ENCODE measurements around the gene NREP. TPM values are rescaled to one million over a fixed set of nuclear protein-coding genes. Genes with fewer than 3 reads are reported as not detected.

NREP gene
- total RNA-seq, 1 donor from 2014 or later = 6.1 TPM

GRCh38 chr5:111704452-111705085 lies 52.4 kb downstream of the NREP start:
- DNase-seq (ENCODE audit: extremely low spot score in 2 of 2) = no peak
- intact Hi-C loops (cut with DNase I) = no loop called here
- H3K4me3 ChIP-seq = no peak overlapping the region
- no peak overlapping the region for H3K27ac ChIP-seq
- no peaks in the 10 kb centered on the region for H3K9me3 ChIP-seq
- no peak for TF ChIP-seq POLR2AphosphoS5 (IDR thresholded peaks at IDR 0.05; ENCODE audit: insufficient read depth in 1 of 2, low read depth in 1 of 2)
- TF ChIP-seq POLR2A (IDR thresholded peaks at IDR 0.05) = no peak
- no peak for TF ChIP-seq CTCF (IDR thresholded peaks at IDR 0.05)
- H3K36me3 ChIP-seq = no peaks in the 10 kb centered on the region
- no peaks in the 10 kb centered on the region for H3K27me3 ChIP-seq
- H3K4me1 ChIP-seq = no peaks in the 10 kb centered on the region

DNA sequence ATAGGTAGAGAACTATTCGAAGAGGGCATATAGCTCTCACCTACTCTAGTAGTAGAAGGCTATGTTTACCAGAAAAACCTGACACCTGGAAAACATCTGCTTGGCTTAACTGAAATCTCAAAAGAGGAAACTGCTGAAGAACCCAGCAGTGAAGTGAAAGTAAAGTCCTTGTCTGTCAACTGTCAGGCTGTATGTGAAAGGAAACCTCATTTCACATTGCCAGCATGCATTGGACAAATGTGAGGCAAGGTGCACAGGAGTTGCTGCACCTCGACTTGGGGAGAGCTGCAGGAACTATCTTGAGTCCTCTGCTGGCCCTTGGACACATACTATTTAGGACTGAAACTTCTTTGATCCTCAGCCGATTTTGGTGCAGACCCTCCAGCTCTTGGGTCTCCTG lies 53.3 kb downstream of the NREP start:
- TF ChIP-seq CTCF (IDR thresholded peaks at IDR 0.05) (no peak), POLR2A (IDR thresholded peaks at IDR 0.05) (no peak), POLR2AphosphoS5 (IDR thresholded peaks at IDR 0.05; ENCODE audit: insufficient read depth in 1 of 2, low read depth in 1 of 2) (no peak)

GRCh38 chr5:111699976-111700375 lies 57.0 kb downstream of the NREP start:
- Histone ChIP-seq H3K27ac (no peak overlapping the region), H3K9me3 (no peaks in the 10 kb centered on the region), H3K27me3 (no peaks in the 10 kb centered on the region), H3K36me3 (no peaks in the 10 kb centered on the region), H3K4me3 (no peak overlapping the region), H3K4me1 (peaks cover 12% of the 10 kb centered on the region)
- intact Hi-C loops (cut with DNase I) = no loop called here
- TF ChIP-seq POLR2AphosphoS5 (IDR thresholded peaks at IDR 0.05; ENCODE audit: insufficient read depth in 1 of 2, low read depth in 1 of 2) (no peak), POLR2A (IDR thresholded peaks at IDR 0.05) (no peak), CTCF (IDR thresholded peaks at IDR 0.05) (no peak)
- no peak for DNase-seq (ENCODE audit: extremely low spot score in 2 of 2)

More for the DNA sequence above, 53.3 kb downstream of the NREP start:
- no peak overlapping the region for H3K27ac ChIP-seq
- H3K27me3 ChIP-seq = no peaks in the 10 kb centered on the region
- no peak overlapping the region for H3K4me3 ChIP-seq
- no peaks in the 10 kb centered on the region for H3K36me3 ChIP-seq
- no peak for DNase-seq (ENCODE audit: extremely low spot score in 2 of 2)
- H3K9me3 ChIP-seq = no peaks in the 10 kb centered on the region
- H3K4me1 ChIP-seq = no peaks in the 10 kb centered on the region
- intact Hi-C loops (cut with DNase I) = loop anchor here (2.0 kb wide), 1 partner anchor 423 kb away; no protein-coding TSS in a partner anchor

DNA sequence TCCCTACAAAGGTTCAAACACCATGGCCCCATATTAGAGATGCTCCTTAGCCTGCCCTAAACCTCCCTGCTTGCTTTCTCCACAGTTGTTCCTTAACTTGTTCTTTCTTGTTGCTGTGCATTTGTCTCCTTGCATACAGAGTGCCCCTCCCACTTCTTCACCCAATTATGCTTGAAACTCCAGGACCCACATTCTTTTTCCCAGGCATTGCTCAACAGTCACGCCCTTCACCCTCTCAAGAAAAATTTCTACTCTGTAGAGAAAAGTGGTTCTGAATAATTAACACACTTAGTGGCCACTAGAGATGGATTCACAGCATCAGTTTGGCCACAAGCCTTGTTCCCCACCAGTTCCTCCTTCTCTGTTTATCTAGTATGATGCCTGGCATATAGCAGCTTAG lies 57.7 kb downstream of the NREP start:
- H3K27ac ChIP-seq = no peak overlapping the region
- no peaks in the 10 kb centered on the region for H3K9me3 ChIP-seq
- DNase-seq (ENCODE audit: extremely low spot score in 2 of 2) = no peak
- no peak overlapping the region for H3K4me3 ChIP-seq
- H3K36me3 ChIP-seq = no peaks in the 10 kb centered on the region
- no peaks in the 10 kb centered on the region for H3K27me3 ChIP-seq
- intact Hi-C loops (cut with DNase I) = no loop called here
- TF ChIP-seq CTCF (IDR thresholded peaks at IDR 0.05) (no peak), POLR2A (IDR thresholded peaks at IDR 0.05) (no peak), POLR2AphosphoS5 (IDR thresholded peaks at IDR 0.05; ENCODE audit: insufficient read depth in 1 of 2, low read depth in 1 of 2) (no peak)
- peaks cover 16% of the 10 kb centered on the region for H3K4me1 ChIP-seq
